Neural crest cell (in vitro differentiated cells): ENCODE data around the gene TCFL5. TPM values are rescaled to one million over a fixed set of nuclear protein-coding genes. Genes with fewer than 3 reads are reported as not detected.
A peak's percentile ranks its signal among the peaks of the same experiment; 100 is the strongest.

Experiments used
- DNase-seq: peaks from one replicate; pipeline ENCODE4 v3.0.0; 2021; ENCODE audit warnings: low read depth, mixed read lengths, low spot score
- H3K27ac Mint-ChIP-seq: one replicate; pipeline ENCODE4 v1.8.0; 2021; ENCODE audit warnings: mild to moderate bottlenecking, mixed read lengths; ENCODE audit not compliant: unreplicated experiment
- H3K27me3 Mint-ChIP-seq: 2 replicates; pipeline ENCODE4 v1.8.0; 2021; ENCODE audit warnings: low read depth, mild to moderate bottlenecking, mixed read lengths
- H3K36me3 Mint-ChIP-seq: 2 replicates; pipeline ENCODE4 v1.8.0; 2021; ENCODE audit warnings: low read depth, mild to moderate bottlenecking, mixed read lengths
- H3K4me1 Mint-ChIP-seq: 2 replicates; pipeline ENCODE4 v1.8.0; 2021; ENCODE audit warnings: mixed read lengths
- H3K4me3 Mint-ChIP-seq: one replicate; pipeline ENCODE4 v1.8.0; 2021; ENCODE audit warnings: mild to moderate bottlenecking, mixed read lengths
- H3K9me3 Mint-ChIP-seq: 2 replicates; pipeline ENCODE4 v1.8.0; 2021; ENCODE audit warnings: mixed read lengths
- CTCF ChIP-seq: fragments of 200-600 bp; sonication (generic); conservative IDR thresholded peaks from 2 replicates; pipeline ENCODE4 v1.5.0; 2021; ENCODE audit warnings: antibody characterized with exemption, mild to moderate bottlenecking
- long read RNA-seq: library from polyadenylated mRNA; unstranded; transcript quantifications from one replicate; pipeline ENCODE4 v2.0.0, GENCODE V29; 2020
- total RNA-seq: library from RNA; stranded (reverse); gene quantifications from 2 replicates; pipeline ENCODE4 v1.2.1, GENCODE V29; 2021

The TCFL5 gene
- 17.5 and 17.6 TPM in 2 replicates for total RNA-seq
- long read RNA-seq, partial matches to known transcripts: 1 of 4 reads
- long read RNA-seq, other reads (novel, unspliced or antisense): 3 of 4 reads

DNA sequence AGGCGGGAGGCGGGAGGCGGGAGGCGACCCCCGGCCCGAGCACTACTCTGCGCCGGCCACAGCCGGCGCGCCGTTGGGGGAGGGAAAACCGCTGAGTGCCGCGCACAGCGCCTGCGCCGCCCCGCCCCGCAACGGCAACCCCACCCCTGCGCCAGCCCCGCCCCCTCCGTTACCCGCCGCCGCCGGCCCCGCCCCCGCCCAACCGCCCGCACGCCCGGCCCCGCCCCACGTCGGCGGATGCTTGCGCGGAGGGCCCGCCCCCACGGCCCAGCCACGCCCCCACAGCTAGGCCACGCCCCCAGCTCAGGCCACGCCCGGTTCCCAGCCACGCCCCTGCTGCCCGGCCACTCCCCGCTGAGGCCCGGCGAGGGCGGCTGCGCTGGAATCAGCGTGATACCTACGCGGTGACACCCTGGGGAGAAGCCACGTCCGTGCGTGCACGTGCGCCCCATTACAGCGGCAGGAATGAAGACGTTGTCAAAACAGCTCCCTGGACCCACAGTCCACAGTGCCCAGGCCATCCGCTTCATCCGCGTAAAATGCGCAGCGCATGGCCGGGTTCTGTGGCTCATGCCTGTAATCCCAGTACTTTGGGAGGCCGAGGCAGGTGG is at the start of gene TCFL5:
Gene TCFL5, minus strand, starts transcription at position 97 of the 611 bp plus-strand sequence. CDS start 152 bp downstream, outside the sequence.
- no peak within 1 kb of the TSS for H3K27ac Mint-ChIP-seq

GRCh38 chr20:62910777-62911497 is 49.3 kb upstream of the TCFL5 start:
- DNase-seq: no peak
- Mint-ChIP-seq H3K36me3 (peaks cover 16% of the 10 kb centered on the region), H3K4me1 (peaks cover 17% of the 10 kb centered on the region), H3K9me3 (no peaks in the 10 kb centered on the region), H3K27ac (no peak overlapping the region), H3K27me3 (no peaks in the 10 kb centered on the region), H3K4me3 (no peak overlapping the region)
- no peak for TF ChIP-seq CTCF

More for the DNA sequence above, at the start of gene TCFL5:
- Mint-ChIP-seq H3K9me3 (no peaks in the 10 kb centered on the region), H3K4me3 (peak within 1 kb of the TSS; percentile 78), H3K4me1 (peaks cover 22% of the 10 kb centered on the region), H3K27me3 (peaks cover 13% of the 10 kb centered on the region), H3K36me3 (peaks cover 3% of the 10 kb centered on the region)
- DNase-seq: peak; percentile 95
- no peak for TF ChIP-seq CTCF

GRCh38 chr20:62910217-62910766 is 48.7 kb upstream of the TCFL5 start:
- Mint-ChIP-seq H3K4me3 (no peak overlapping the region), H3K27me3 (no peaks in the 10 kb centered on the region), H3K9me3 (no peaks in the 10 kb centered on the region), H3K4me1 (peaks cover 11% of the 10 kb centered on the region), H3K27ac (no peak overlapping the region), H3K36me3 (peaks cover 19% of the 10 kb centered on the region)
- TF ChIP-seq CTCF: no peak
- DNase-seq: no peak

DNA sequence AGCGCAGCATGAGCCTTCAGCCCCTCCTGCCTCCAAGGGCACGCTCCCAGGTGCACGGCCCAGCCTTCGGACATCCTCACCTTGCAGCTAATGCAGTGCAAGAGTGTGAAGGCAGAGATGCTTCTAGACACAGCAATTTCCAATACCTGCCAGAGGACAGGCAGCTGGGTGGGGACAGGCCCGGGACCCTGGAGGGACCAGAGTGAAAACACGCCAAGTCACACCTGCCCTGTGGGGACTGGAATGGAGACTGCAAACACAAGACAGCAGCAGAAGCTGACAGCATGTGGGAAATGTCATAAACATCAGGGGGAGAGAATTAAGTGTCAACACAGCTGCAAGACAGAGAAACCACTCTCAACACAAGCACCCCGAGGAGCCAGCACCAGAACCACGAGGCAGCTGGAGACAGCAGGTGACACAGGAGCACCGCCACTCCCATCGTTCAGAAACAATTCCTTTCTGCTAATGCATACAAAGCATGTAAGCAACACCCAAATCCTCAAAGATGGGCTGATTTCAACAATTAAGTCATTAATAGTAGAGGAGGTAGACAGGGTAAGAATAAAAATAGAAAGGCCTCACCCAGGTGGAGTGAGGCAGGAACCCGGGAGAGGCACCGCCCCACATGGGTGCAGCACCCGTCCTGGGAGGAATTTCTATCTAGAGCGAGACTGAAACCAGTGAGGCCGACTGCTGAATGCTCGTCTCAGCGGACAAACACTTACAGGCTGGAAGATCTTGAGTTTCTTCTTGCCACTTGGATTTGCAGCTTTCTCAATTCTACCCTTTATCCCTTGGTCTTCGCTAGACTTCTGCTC is 47.6 kb upstream of the TCFL5 start:
- Mint-ChIP-seq H3K9me3 (no peaks in the 10 kb centered on the region), H3K4me3 (no peak overlapping the region), H3K27me3 (no peaks in the 10 kb centered on the region), H3K27ac (no peak overlapping the region), H3K4me1 (peaks cover 4% of the 10 kb centered on the region), H3K36me3 (peaks cover 26% of the 10 kb centered on the region)
- no peak for TF ChIP-seq CTCF
- no peak for DNase-seq
